ENCODE results near the gene TNIP2. TPM values are rescaled to one million over a fixed set of nuclear protein-coding genes. Genes with fewer than 3 reads are reported as not detected.
A peak's percentile ranks its signal among the peaks of the same experiment; 100 is the strongest.

TNIP2 gene
- total RNA-seq, 2 donors from 2014 or later: 47.1 to 63.6 TPM

GRCh38 chr4:2795300-2795892, 39.3 kb upstream of the TNIP2 start:
- DNase-seq: peak; percentile 26 to 34
- no peak for ATAC-seq
- intact Hi-C loops (cut with DNase I, micrococcal nuclease): no loop called here

GRCh38 chr4:2794486-2795299, 38.6 kb upstream of the TNIP2 start:
- ATAC-seq (peak; percentile 40), DNase-seq (peak; percentile 62 to 73)
- intact Hi-C loops (cut with DNase I, micrococcal nuclease): no loop called here

- ATAC-seq (peak; percentile 17), DNase-seq (peak; percentile 62 to 65)
- intact Hi-C loops (cut with DNase I, micrococcal nuclease): no loop called here
These were observed 37.7 kb upstream of the TNIP2 start for GRCh38 chr4:2793586-2794485.

GRCh38 chr4:2792711-2793585, 36.8 kb upstream of the TNIP2 start, which contains the start of gene SH3BP2:
Gene SH3BP2 (plus strand): TSS chr4:2793085. CDS start chr4:2820618, 27,533 bp downstream.
- DNase-seq (peak; percentile 84 to 88), ATAC-seq (peak; percentile 56)
- intact Hi-C loops (cut with DNase I, micrococcal nuclease): no loop called here

GRCh38 chr4:2792396-2792710, 36.2 kb upstream of the TNIP2 start:
- ATAC-seq: no peak
- intact Hi-C loops (cut with DNase I, micrococcal nuclease): no loop called here
- DNase-seq: no peak

GRCh38 chr4:2791518-2792395, 35.6 kb upstream of the TNIP2 start:
- peak; percentile 26 to 33 for DNase-seq
- peak; percentile 20 for ATAC-seq
- intact Hi-C loops (cut with DNase I, micrococcal nuclease): no loop called here

GRCh38 chr4:2790583-2791517, 34.7 kb upstream of the TNIP2 start:
- intact Hi-C loops (cut with DNase I, micrococcal nuclease): no loop called here
- DNase-seq (peak in 1 of 2 donors; percentile 26), ATAC-seq (no peak)

GRCh38 chr4:2789793-2790582, 33.9 kb upstream of the TNIP2 start:
- DNase-seq (no peak), ATAC-seq (no peak)
- intact Hi-C loops (cut with DNase I, micrococcal nuclease): no loop called here

- no peak for ATAC-seq
- intact Hi-C loops (cut with DNase I, micrococcal nuclease): no loop called here
- DNase-seq: no peak
These were observed 33.2 kb upstream of the TNIP2 start for GRCh38 chr4:2789351-2789750.

- intact Hi-C loops (cut with DNase I, micrococcal nuclease): no loop called here
- DNase-seq (peak in 1 of 2 donors; percentile 30), ATAC-seq (no peak)
These were observed 32.5 kb upstream of the TNIP2 start for GRCh38 chr4:2788532-2789103.

GRCh38 chr4:2788101-2788500, 32.0 kb upstream of the TNIP2 start:
- DNase-seq: no peak
- no peak for ATAC-seq
- intact Hi-C loops (cut with DNase I, micrococcal nuclease): no loop called here

- no peak for ATAC-seq
- intact Hi-C loops (cut with DNase I, micrococcal nuclease): no loop called here
- peak; percentile 46 to 55 for DNase-seq
These were observed 31.3 kb upstream of the TNIP2 start for GRCh38 chr4:2787230-2788100.

- DNase-seq (no peak), ATAC-seq (no peak)
- intact Hi-C loops (cut with DNase I, micrococcal nuclease): no loop called here
These were observed 30.7 kb upstream of the TNIP2 start for GRCh38 chr4:2786794-2787229.

- no peak for ATAC-seq
- intact Hi-C loops (cut with DNase I, micrococcal nuclease): no loop called here
- DNase-seq: peak in 1 of 2 donors; percentile 35
These were observed 30.1 kb upstream of the TNIP2 start for GRCh38 chr4:2786152-2786671.
